MG63 (cell line): Measurements from ENCODE around the gene PLEKHN1. TPM values are rescaled to one million over a fixed set of nuclear protein-coding genes. Genes with fewer than 3 reads are reported as not detected.
A peak's percentile ranks its signal among the peaks of the same experiment; 100 is the strongest.
"Not testable (repeated sequence)": the region's sequence is repeated elsewhere in the genome, so short reads cannot be mapped to it uniquely, and the experiment has no call there.

Source experiments
- DNase-seq: peaks from one replicate; pipeline ENCODE4 v3.0.0-alpha.2; 2020
- H3K27me3 ChIP-seq: fragments of 250-450 bp; sonication (Bioruptor Pico); 2 replicates; pipeline ENCODE4 v1.5.1; 2020; ENCODE audit warnings: mild to moderate bottlenecking, moderate library complexity
- H3K36me3 ChIP-seq: fragments of 250-450 bp; sonication (Bioruptor Pico); 2 replicates; pipeline ENCODE4 v1.5.1; 2020; ENCODE audit warnings: mild to moderate bottlenecking, moderate library complexity
- H3K4me3 ChIP-seq: fragments of 250-450 bp; sonication (Bioruptor Pico); 2 replicates; pipeline ENCODE4 v1.5.1; 2020; ENCODE audit warnings: mild to moderate bottlenecking, moderate library complexity
- H3K9me3 ChIP-seq: fragments of 250-450 bp; sonication (Bioruptor Pico); 2 replicates; pipeline ENCODE4 v1.5.1; 2020; ENCODE audit warnings: mild to moderate bottlenecking, moderate library complexity
- total RNA-seq: library from RNA; depleted of rRNA; stranded (reverse); fragments of >200 nt; shearing (Covaris generic); gene quantifications from 2 replicates; pipeline ENCODE4 v1.2.3, GENCODE V29; 2014; ENCODE audit warnings: low replicate concordance

Gene PLEKHN1
- total RNA-seq, 1 experiment from 2014 or later = 0.56 TPM

DNA sequence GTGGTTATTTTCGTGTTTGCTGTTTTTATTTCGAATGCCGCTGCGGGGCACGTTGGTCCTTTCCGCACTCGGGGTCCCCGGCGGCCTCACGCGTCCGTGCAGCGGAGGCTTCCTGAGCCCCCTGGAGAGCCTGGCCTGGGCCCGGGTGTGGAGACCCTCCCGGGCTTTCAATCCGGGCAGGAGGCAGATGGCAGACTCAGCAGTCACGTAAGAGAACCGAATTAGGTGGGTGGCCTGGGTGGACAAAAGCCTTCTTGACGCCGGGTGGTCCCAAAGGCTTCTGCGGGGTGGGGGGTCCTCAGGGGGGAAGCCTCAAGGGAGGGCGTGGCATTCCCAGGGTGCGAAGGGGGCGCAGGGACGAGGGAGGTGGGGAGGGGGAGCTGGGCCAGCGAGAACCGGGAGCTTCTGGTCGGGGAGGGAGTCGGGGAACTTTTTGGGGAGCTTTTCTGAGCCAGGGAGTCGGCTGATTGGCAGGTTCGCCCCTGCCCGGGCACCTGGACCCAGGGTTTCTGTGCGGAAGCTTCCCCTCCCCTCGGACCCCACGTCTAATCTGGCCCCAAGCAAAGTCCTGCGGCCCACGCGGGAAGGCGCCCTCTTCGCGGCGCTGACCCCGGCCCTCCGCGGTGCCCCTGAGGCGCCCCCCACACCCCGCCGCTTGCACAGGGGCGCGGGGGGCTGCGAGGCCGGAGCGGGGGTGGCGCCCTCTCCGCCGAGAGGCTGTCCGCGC is 34.9 kb downstream of the PLEKHN1 start:
- no peaks in the 10 kb centered on the region for H3K36me3 ChIP-seq
- DNase-seq = peak; percentile 38
- H3K27me3 ChIP-seq = no peaks in the 10 kb centered on the region
- H3K4me3 ChIP-seq = peak overlapping the region; percentile 84
- no peaks in the 10 kb centered on the region for H3K9me3 ChIP-seq

DNA sequence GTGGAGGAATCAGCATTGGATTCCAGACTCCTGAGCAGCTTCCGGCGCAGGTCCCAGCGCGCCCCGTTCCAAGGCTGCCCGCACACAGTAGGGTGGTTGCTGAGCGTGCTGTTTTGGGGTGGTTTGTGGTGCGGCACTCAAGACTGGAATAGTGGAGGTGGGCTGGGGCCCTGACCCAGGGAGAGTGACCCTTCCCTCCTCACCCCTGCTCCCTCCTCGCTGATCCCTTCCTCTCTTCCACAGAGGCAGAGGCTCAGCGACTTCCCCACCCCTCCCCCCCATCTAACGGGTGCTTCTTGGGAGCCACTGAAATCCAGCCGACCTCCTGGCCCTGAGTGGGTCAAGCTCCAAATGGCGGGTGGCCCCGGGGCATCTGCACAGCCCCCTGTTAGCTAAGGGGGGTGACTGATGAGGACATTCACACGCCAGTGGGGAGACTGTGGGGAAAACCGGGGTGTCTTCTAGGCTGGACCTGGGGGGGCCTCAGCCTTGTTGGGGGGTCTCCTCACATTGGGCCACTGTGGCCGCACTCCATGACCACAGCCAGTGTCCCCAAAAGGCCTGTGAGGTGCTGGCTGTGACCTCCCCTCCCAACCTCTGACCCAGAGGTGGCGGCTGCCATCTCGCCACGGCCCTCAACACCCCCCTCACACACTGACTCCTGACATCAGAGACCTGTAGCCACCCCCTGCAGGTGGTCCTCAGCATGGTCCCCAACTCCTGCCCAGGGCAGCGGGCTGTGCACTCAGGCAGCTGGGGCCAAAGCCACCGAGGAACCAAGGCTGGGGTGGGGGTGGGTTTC is 37.5 kb downstream of the PLEKHN1 start:
- Histone ChIP-seq H3K36me3 (no peaks in the 10 kb centered on the region), H3K4me3 (no peak overlapping the region), H3K9me3 (no peaks in the 10 kb centered on the region), H3K27me3 (no peaks in the 10 kb centered on the region)
- no peak for DNase-seq

DNA sequence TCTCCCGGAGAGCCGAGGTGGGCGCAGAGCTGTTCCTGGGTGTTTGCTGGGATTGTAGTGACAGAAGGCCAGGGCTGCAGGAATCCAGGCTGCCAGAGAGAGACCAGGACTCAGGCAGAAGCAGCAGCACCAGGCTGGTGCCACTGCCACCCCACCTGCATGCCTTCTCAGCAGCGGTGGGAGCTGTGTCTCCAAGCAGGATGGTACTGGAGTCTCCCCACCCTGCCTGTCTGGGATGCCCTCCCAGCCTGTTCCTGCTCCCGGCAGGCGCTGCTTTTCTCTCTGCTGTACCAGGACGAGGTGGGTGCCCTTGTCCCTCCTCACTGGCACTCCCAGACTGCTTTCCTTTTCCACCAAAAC is 38.1 kb downstream of the PLEKHN1 start:
- DNase-seq = no peak
- H3K4me3 ChIP-seq = no peak overlapping the region
- H3K36me3 ChIP-seq = no peaks in the 10 kb centered on the region
- H3K27me3 ChIP-seq = no peaks in the 10 kb centered on the region
- no peaks in the 10 kb centered on the region for H3K9me3 ChIP-seq

DNA sequence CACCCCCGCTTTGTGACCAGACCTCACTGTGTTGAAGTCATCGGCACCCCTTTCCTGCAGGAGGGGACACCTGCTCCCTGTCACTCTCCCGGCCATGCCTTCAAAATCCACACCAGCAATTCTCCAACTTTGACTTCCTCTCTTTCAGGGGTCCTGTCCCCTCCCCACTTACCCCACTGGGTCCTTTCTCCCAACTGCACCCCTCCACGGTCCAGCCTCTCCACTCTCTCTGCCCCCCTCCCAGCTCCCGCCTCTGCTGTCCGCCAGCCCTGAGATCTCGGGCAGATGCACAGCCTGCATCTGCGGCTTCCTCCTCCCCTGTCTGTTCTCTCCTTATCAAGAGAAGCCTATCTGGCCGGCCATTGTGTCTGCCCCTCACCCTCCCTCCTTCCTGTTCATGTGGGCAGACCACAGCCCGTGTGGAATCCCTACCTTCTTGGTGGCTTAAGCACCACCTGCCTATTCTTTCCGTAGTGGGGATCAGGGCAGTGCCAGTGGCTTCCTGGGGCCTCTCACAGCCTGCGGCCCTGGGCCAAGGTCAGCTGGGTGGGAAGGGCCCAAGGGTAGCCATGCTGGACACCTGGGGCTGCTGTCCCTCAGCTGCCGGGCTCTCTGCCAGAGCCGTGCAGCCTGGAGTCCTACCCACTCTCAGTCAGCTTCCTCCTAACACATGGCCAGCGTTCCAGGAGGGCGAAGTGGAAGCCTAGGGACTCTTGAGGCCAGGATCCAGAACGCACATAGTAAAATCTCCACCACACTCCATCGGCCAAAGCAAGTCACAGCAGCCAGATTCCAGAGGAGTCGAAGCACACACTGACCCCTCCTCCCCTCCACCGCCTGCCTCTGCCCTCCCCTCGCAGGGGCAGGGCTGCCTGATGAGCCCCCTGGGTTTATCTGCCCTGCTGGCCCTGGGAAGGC is 38.8 kb downstream of the PLEKHN1 start:
- no peak overlapping the region for H3K4me3 ChIP-seq
- DNase-seq = peak; percentile 50
- H3K9me3 ChIP-seq = no peaks in the 10 kb centered on the region
- no peaks in the 10 kb centered on the region for H3K27me3 ChIP-seq
- no peaks in the 10 kb centered on the region for H3K36me3 ChIP-seq

DNA sequence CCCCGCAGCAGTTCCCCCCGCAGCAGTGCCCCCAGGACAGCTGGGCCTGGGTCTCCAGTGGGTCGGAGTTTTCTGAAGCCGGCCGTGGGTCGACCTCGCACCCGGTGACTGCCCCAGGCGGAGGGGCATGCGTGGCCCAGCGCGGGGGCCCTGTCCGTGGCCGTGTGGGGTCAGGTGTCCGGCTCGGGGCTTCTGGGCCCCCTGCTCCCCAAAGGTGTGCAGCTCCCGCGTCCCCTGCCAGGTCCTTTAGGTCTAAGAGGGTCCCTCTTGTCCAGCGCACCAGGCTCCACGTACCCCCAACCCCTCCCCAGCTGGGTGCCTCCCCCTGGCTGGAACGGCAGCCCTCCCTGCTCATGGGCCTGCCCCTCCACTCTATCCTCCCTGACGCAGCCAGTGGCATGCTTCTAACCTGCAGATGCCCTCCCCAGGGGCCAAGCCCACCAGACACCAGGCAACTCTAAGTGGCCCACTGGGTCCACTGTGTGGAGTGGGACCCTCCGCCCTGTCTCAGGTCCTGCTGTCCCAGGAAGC is 39.6 kb downstream of the PLEKHN1 start:
- Histone ChIP-seq H3K27me3 (no peaks in the 10 kb centered on the region), H3K36me3 (no peaks in the 10 kb centered on the region), H3K9me3 (no peaks in the 10 kb centered on the region), H3K4me3 (no peak overlapping the region)
- DNase-seq = no peak

DNA sequence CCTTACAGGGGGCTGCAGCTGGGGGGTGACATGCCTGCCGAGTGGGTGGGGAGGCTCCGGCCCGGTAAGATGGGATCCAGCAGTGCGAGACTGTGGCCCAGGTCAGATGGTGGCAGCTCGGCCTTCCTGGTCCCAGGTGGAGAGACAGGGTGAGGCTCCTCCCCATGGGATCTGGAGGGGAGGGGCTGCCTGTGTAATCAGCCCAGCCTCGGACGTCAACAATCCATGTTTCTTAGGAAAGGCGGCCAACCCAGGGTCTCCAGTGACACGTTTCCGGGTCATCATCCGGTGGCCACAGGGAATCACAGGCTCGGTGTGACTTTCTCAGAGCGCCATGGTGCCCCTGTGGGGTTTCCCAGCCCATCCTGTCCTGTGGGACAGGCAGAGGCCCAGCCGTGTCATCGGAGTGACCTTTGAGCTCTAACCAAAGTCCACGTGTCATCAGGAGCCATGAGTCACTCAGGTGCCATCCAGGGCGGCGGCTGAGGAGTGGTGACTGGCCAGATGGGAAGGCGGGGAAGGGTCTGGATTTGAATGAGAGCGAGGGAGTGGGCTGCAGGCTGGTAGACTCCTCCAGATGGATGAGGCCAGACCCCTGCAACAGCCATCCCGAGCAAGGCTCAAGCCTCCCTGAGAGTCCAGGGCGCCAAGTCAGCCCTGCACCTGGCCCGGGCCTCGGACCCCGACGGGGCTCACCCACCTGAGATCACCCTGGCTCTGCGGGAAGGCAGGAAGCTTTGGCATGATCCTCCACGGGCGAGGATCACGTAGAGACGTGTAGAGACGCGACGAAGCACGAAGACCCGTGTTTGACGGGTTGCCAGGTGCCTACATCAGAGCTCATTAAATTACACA is 40.2 kb downstream of the PLEKHN1 start:
- Histone ChIP-seq H3K9me3 (no peaks in the 10 kb centered on the region), H3K36me3 (no peaks in the 10 kb centered on the region; the same call in 1 of the 2 replicates), H3K4me3 (no peak overlapping the region), H3K27me3 (no peaks in the 10 kb centered on the region)
- DNase-seq = no peak

DNA sequence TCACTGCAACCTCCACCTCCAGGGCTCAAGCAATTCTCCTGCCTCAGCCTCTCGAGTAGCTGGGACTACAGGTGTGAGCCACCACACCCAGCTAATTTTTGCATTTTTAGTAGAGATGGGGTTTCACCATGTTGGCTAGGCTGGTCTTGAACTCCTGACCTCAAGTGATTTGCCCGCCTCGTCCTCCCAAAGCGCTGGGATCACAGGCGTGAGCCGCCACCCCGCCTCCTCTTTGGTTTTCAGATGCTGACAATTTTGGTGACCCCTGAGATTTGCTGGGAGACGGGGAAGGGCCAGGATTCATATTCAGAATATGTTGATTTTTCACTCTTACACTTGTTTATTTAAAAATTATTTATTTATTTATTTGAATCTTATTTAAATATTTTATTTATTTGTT is 43.8 kb downstream of the PLEKHN1 start:
- not testable (repeated sequence) for DNase-seq, H3K27me3 ChIP-seq, H3K36me3 ChIP-seq, H3K4me3 ChIP-seq, H3K9me3 ChIP-seq

DNA sequence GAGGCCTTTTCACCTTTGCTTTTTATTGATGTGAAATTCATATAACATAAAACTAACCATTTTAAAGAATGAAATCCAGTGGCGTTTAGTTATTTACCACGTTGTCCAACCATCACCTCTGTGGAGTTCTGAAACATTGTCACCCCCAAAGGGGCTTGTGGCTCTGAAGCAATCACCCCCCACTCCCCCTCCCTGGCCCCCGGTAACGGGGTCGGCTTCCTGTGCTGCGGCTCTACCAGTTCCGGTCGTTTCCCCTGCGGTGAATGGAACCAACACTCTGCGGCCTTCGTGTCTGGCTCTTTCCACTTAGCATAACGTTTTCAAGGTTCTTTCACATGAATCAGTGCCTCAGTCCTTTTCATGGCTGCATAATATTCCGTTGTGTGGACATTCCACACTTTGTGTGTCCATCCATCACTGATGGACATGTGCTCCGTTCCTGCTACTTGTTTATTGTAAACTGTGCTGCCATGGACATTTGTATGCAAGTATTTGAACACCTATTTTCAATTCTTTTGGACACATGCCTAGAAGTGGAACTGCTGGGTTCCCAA is 45.2 kb downstream of the PLEKHN1 start:
- no peaks in the 10 kb centered on the region; the same call in 1 of the 2 replicates for H3K36me3 ChIP-seq
- no peaks in the 10 kb centered on the region for H3K9me3 ChIP-seq
- no peak for DNase-seq
- no peaks in the 10 kb centered on the region for H3K27me3 ChIP-seq
- no peak overlapping the region for H3K4me3 ChIP-seq

DNA sequence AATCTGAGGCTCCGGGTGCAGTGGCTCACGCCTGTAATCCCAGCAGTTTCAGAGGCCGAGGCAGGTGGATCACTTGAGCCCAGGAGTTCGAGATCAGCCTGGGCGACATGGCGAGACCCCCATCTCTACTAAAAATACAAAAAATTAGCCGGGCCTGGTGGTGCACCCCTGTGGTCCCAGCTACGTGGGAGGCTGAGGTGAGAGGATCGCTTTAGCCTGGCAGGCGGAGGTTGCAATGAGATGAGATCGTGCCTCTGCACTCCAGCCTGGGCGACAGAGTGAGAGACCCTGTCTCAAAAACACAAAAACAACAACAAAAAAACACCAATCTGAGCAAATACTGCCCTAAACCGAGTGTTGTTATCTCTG is 46.4 kb downstream of the PLEKHN1 start:
- DNase-seq, H3K9me3 ChIP-seq, H3K27me3 ChIP-seq, H3K36me3 ChIP-seq: not testable (repeated sequence)
- H3K4me3 ChIP-seq = peak overlapping the region; percentile 63

DNA sequence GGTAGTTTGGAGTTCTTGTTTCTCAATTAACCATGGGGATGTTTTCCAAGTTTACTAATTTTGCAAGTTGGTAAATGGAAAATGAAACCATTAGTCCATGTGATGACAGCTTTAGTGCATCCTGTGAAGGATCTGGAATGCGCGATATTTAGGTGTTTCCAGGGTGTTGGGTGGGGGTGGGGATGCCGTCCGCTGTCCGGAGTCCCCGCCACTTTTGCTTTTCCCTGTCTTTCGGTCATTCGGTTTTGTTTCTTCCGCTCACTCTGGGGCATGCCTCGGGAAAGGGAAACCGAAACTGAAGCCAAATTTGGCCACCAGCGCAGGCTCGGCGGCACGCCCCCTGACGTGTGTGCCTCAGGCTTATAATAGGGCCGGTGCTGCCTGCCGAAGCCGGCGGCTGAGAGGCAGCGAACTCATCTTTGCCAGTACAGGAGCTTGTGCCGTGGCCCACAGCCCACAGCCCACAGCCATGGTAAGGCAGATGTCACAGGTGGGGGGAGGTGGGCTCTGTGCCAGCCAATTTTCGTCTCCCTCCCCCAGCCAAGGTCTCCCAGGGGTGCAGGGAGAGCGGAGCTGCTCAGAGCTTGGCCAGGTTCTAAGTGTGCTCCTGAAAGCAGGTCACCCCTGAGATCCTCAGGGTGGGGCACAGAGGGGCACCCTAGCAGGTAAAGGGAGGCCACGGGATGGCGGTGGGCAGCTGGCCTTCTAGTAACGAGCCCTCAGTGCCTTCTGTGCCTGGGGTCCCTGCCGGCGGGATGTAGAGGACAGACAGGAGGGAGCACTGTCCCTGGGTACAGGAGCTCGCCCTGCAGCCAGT is 47.0 kb downstream of the PLEKHN1 start, which contains the start of gene ISG15:
Gene ISG15 (plus strand): TSS at position 393 of the 817 bp plus-strand sequence. CDS start 77 bp downstream, at position 470.
- Histone ChIP-seq H3K9me3 (no peaks in the 10 kb centered on the region), H3K36me3 (no peaks in the 10 kb centered on the region; the same call in 1 of the 2 replicates), H3K4me3 (peak within 1 kb of the TSS; percentile 63), H3K27me3 (no peaks in the 10 kb centered on the region)
- peak; percentile 90 for DNase-seq

DNA sequence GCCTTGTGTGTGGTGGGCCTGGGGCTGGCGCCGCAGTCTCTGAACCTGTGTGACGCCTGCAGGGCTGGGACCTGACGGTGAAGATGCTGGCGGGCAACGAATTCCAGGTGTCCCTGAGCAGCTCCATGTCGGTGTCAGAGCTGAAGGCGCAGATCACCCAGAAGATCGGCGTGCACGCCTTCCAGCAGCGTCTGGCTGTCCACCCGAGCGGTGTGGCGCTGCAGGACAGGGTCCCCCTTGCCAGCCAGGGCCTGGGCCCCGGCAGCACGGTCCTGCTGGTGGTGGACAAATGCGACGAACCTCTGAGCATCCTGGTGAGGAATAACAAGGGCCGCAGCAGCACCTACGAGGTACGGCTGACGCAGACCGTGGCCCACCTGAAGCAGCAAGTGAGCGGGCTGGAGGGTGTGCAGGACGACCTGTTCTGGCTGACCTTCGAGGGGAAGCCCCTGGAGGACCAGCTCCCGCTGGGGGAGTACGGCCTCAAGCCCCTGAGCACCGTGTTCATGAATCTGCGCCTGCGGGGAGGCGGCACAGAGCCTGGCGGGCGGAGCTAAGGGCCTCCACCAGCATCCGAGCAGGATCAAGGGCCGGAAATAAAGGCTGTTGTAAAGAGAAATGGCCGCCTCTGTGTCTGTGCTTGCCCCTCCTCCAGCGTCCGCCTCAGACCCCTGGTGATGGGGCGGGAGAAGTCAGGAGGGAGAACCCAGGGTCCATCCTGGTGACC is 47.8 kb downstream of the PLEKHN1 start:
- H3K36me3 ChIP-seq = no peaks in the 10 kb centered on the region; the same call in 1 of the 2 replicates
- no peaks in the 10 kb centered on the region for H3K9me3 ChIP-seq
- no peaks in the 10 kb centered on the region for H3K27me3 ChIP-seq
- DNase-seq = no peak
- peak overlapping the region; percentile 63 for H3K4me3 ChIP-seq

DNA sequence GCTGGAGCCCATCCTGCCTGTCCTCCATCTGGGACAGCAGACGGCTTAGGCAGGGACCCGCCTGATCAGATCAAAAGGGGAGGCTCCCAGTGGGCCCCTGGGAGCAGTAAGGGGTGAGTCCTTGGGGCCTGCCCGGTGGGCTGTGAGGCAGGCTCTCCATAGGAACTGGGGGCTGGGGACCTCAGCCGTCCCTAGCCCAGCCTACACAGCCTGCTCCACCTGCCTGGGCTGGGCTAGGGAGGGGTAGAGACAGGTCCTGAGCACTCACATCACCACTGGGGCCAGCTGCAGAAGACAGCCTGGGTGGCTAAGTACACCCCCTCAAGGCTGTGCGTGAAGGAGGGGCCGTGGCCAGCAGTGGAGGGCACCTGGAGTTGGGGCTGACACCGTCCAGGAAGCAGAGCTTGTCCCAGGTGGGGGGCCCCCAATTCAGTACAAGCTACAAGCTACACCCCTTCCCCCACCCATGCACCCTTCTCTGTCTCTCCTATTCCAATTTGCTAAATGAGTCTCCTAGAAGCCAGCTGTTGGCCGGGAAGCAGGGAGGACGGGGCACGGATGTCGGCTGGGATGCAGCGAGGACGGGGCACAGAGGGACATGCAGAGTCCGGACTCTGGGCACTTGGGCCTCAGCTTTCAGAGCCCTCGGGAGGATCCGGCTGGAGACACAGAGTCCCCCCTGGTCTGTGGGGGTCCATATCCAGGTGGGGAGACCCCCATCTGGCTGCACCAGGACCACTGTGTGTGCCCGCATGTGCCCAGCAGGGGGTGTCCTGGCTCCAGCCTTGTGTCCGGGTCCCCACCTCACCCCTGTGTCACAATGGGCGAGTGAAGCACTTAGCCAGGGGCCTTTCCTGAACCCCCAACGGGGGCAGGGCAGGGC is 48.8 kb downstream of the PLEKHN1 start:
- DNase-seq = no peak
- Histone ChIP-seq H3K9me3 (no peaks in the 10 kb centered on the region), H3K4me3 (no peak overlapping the region), H3K27me3 (no peaks in the 10 kb centered on the region), H3K36me3 (no peaks in the 10 kb centered on the region; the same call in 1 of the 2 replicates)
